ENCODE data around the gene RBM20. TPM values are rescaled to one million over a fixed set of nuclear protein-coding genes. Genes with fewer than 3 reads are reported as not detected.
"Not testable (repeated sequence)": the region's sequence is repeated elsewhere in the genome, so short reads cannot be mapped to it uniquely, and the experiment has no call there.

RBM20 gene
- total RNA-seq, 1 donor from 2014 or later, result 1.0 TPM

DNA sequence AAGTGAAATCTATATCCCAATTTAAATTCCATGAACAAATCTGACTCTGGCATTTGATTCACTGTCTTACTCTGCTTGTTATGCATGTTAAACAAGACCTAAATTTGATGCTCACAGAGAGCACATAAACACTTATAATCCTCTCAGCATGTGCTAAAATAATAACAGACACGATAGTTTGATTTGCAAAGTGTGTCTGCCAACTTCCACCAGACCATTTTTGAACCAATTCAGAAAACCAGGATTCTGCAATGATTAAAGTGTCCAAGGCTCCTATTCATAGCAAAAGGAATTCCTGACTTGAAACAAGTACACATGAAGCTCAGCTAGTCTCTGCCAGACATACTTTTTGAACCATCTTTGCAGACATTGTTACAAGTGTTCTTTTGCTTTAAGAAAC, 11.2 kb downstream of the RBM20 start:
- Mint-ChIP-seq H3K27me3 (ENCODE audit: unreplicated experiment) (no peaks in the 10 kb centered on the region), H3K27ac (ENCODE audit: unreplicated experiment) (no peak overlapping the region), H3K4me1 (ENCODE audit: unreplicated experiment) (peaks cover 13% of the 10 kb centered on the region), H3K9me3 (ENCODE audit: unreplicated experiment) (peaks cover 3% of the 10 kb centered on the region), H3K4me3 (ENCODE audit: unreplicated experiment) (no peak overlapping the region), H3K36me3 (ENCODE audit: low read depth, unreplicated experiment) (peaks cover 4% of the 10 kb centered on the region)
- no peak for DNase-seq (ENCODE audit: low spot score)
- TF ChIP-seq, protein P1, sequence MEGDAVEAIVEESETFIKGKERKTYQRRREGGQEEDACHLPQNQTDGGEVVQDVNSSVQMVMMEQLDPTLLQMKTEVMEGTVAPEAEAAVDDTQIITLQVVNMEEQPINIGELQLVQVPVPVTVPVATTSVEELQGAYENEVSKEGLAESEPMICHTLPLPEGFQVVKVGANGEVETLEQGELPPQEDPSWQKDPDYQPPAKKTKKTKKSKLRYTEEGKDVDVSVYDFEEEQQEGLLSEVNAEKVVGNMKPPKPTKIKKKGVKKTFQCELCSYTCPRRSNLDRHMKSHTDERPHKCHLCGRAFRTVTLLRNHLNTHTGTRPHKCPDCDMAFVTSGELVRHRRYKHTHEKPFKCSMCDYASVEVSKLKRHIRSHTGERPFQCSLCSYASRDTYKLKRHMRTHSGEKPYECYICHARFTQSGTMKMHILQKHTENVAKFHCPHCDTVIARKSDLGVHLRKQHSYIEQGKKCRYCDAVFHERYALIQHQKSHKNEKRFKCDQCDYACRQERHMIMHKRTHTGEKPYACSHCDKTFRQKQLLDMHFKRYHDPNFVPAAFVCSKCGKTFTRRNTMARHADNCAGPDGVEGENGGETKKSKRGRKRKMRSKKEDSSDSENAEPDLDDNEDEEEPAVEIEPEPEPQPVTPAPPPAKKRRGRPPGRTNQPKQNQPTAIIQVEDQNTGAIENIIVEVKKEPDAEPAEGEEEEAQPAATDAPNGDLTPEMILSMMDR (IDR thresholded peaks at IDR 0.05; ENCODE audit: unreplicated experiment), result no peak

DNA sequence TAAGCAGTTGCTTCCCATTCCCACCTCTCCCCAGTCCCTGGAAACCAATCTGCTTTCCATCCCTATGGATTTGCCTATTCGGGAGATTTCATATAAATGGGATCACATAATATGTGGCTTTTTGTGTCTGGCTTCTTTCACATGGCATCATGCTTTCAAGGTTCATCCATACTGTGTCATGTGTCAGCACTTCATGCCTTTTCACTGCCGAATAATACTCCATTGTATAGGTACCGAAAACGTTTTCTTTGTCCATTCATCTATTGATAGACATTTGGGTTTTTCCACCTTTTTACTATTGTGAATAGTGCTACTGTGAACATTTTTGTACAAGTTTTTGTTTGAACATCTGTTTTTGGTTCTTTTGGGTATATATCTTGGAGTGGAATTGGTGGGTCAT, 12.5 kb downstream of the RBM20 start:
- TF ChIP-seq, protein P1 (IDR thresholded peaks at IDR 0.05; ENCODE audit: unreplicated experiment), result no peak
- H3K36me3 Mint-ChIP-seq (ENCODE audit: low read depth, unreplicated experiment), result peaks cover 4% of the 10 kb centered on the region
- no peak for DNase-seq (ENCODE audit: low spot score)
- no peak overlapping the region for H3K27ac Mint-ChIP-seq (ENCODE audit: unreplicated experiment)
- no peaks in the 10 kb centered on the region for H3K27me3 Mint-ChIP-seq (ENCODE audit: unreplicated experiment)
- H3K9me3 Mint-ChIP-seq (ENCODE audit: unreplicated experiment), result peaks cover 3% of the 10 kb centered on the region
- H3K4me1 Mint-ChIP-seq (ENCODE audit: unreplicated experiment), result peaks cover 13% of the 10 kb centered on the region
- H3K4me3 Mint-ChIP-seq (ENCODE audit: unreplicated experiment), result no peak overlapping the region

DNA sequence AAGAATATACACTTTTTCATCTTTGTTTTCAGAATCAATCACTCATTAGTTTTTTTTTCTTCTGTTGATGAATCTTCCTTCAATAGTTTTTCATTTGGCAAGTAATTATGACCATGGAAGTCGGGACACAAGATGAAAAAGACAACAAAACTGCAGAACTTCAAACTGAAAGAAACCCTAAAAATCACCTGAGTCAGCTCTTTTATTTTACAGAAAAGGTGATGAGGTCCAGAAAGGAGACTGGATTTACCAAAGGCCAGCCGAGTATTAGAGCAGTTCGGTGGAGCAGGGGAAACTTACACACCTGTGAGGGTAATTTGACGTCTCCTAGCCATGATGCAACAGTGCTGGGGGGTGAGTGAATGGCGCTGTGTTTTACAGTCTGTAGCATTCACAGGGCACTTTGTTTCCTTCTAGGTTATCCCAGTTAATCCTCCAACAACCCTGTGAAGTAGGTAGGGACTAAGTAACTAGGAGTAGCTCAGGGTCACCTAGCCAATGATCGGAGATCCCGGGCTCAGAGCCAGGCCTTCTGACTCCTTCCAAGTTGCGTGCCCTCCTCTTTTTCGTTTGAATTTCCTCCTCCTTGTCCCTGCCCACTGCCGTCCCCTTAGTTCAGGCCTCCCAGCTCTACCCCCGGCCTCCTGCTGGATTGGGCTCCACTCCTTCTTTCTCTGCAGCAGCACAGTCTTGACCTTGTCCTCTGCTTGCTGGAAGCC, 14.0 kb downstream of the RBM20 start:
- TF ChIP-seq, protein P1 (IDR thresholded peaks at IDR 0.05; ENCODE audit: unreplicated experiment), result no peak
- peak overlapping the region; percentile 6 for H3K27ac Mint-ChIP-seq (ENCODE audit: unreplicated experiment)
- no peaks in the 10 kb centered on the region for H3K27me3 Mint-ChIP-seq (ENCODE audit: unreplicated experiment)
- peaks cover 3% of the 10 kb centered on the region for H3K9me3 Mint-ChIP-seq (ENCODE audit: unreplicated experiment)
- H3K4me1 Mint-ChIP-seq (ENCODE audit: unreplicated experiment), result peaks cover 13% of the 10 kb centered on the region
- H3K36me3 Mint-ChIP-seq (ENCODE audit: low read depth, unreplicated experiment), result peaks cover 4% of the 10 kb centered on the region
- DNase-seq (ENCODE audit: low spot score), result no peak
- no peak overlapping the region for H3K4me3 Mint-ChIP-seq (ENCODE audit: unreplicated experiment)

DNA sequence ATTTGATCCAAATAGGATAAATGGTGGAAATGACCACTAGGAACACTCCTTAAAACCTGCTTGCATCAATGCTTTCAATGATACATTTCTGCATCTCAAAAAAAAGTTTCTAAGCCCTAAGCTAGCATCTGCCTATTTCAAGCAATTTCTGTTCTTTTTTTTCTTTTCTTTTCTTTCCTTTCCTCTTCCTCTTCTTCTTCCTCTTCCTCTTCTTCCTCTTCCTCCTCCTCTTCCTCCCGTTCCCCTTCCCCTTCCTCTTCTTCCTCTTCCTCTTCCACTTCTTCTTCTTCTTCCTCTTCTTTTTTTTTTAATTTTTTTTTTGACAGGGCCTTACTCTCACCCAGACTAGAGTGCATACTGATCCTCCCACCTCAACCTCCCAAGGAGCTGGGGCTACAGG, 15.4 kb downstream of the RBM20 start:
- H3K27ac Mint-ChIP-seq (ENCODE audit: unreplicated experiment), result no peak overlapping the region
- H3K4me1 Mint-ChIP-seq (ENCODE audit: unreplicated experiment), result peaks cover 13% of the 10 kb centered on the region
- peaks cover 4% of the 10 kb centered on the region for H3K36me3 Mint-ChIP-seq (ENCODE audit: low read depth, unreplicated experiment)
- DNase-seq (ENCODE audit: low spot score), result no peak
- H3K4me3 Mint-ChIP-seq (ENCODE audit: unreplicated experiment), result no peak overlapping the region
- H3K9me3 Mint-ChIP-seq (ENCODE audit: unreplicated experiment), result peaks cover 3% of the 10 kb centered on the region
- TF ChIP-seq, protein P1 (IDR thresholded peaks at IDR 0.05; ENCODE audit: unreplicated experiment), result no peak
- no peaks in the 10 kb centered on the region for H3K27me3 Mint-ChIP-seq (ENCODE audit: unreplicated experiment)

DNA sequence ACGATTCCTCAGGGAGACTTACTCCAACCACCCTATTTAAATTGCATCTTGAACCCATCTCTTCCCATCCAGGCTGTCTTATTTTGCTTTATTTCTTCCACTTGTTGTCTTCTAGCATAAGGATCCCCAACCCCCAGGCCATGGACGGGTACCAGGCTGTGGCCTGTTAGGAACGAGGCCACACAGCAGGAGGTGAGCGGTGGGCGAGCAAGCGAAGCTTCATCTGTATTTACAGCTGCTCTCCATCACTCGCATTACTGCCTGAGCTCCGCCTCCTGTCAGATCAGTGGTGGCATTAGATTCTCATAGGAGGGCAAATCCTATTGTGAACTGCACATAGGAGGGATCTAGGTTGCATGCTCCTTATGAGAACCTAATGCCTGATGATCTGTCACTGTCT, 16.2 kb downstream of the RBM20 start:
- H3K36me3 Mint-ChIP-seq (ENCODE audit: low read depth, unreplicated experiment); H3K27ac Mint-ChIP-seq (ENCODE audit: unreplicated experiment); DNase-seq (ENCODE audit: low spot score); H3K27me3 Mint-ChIP-seq (ENCODE audit: unreplicated experiment); H3K9me3 Mint-ChIP-seq (ENCODE audit: unreplicated experiment); H3K4me3 Mint-ChIP-seq (ENCODE audit: unreplicated experiment): not testable (repeated sequence)
- peaks cover 13% of the 10 kb centered on the region for H3K4me1 Mint-ChIP-seq (ENCODE audit: unreplicated experiment)
